Neuronal stem cell (in vitro differentiated cells): Measurements from ENCODE around the gene SPHK2. TPM values are rescaled to one million over a fixed set of nuclear protein-coding genes. Genes with fewer than 3 reads are reported as not detected.

Experiments
- DNase-seq: peaks from one replicate; pipeline ENCODE4 v3.0.0-alpha.2; 2013; ENCODE audit warnings: low spot score
- H2AFZ ChIP-seq: one replicate; pipeline ENCODE4 v1.6.1; 2013; ENCODE audit warnings: mild to moderate bottlenecking, low read length, inconsistent platforms
- H2AK5ac ChIP-seq: 2 replicates; pipeline ENCODE4 v1.6.1; 2013; ENCODE audit warnings: low read depth, mild to moderate bottlenecking, inconsistent platforms, low read length, moderate library complexity, mixed read lengths
- H2BK120ac ChIP-seq: 2 replicates; pipeline ENCODE4 v1.6.1; 2013; ENCODE audit warnings: low read depth, mild to moderate bottlenecking, inconsistent platforms, low read length, moderate library complexity, mixed read lengths
- H2BK12ac ChIP-seq: one replicate; pipeline ENCODE4 v1.6.1; 2013; ENCODE audit warnings: low read length, inconsistent platforms
- H2BK15ac ChIP-seq: 2 replicates; pipeline ENCODE4 v1.6.1; 2013; ENCODE audit warnings: mild to moderate bottlenecking, low read length, inconsistent platforms, mixed read lengths
- H2BK5ac ChIP-seq: one replicate; pipeline ENCODE4 v1.6.1; 2013; ENCODE audit warnings: inconsistent platforms, mild to moderate bottlenecking, low read length, moderate library complexity
- H3K14ac ChIP-seq: one replicate; pipeline ENCODE4 v1.6.1; 2013; ENCODE audit warnings: low read length, inconsistent platforms
- H3K18ac ChIP-seq: 2 replicates; pipeline ENCODE4 v1.6.1; 2013; ENCODE audit warnings: low read length, inconsistent platforms
- H3K23ac ChIP-seq: 2 replicates; pipeline ENCODE4 v1.6.1; 2013; ENCODE audit warnings: low read depth, mild to moderate bottlenecking, mixed read lengths, low read length, inconsistent platforms; ENCODE audit not compliant: poor library complexity
- H3K27ac ChIP-seq: replicated peaks from 3 replicates; pipeline ENCODE4 v1.5.1; 2013; ENCODE audit warnings: low read length, inconsistent platforms
- H3K27me3 ChIP-seq, 3 experiments: 2 replicates each; pipeline ENCODE4 v1.6.1; 2013; ENCODE audit warnings: low read length in 3 of 3, mild to moderate bottlenecking in 2 of 3, inconsistent platforms in 1 of 3, low read depth in 1 of 3, mixed read lengths in 1 of 3, moderate library complexity in 1 of 3; ENCODE audit not compliant: control insufficient read depth in 3 of 3, insufficient read depth in 3 of 3
- H3K36me3 ChIP-seq, 2 donors: replicated peaks in 1 of 2; 2 replicates each; pipeline ENCODE4 v1.6.1; 2013; ENCODE audit warnings: low read length in 2 of 2; ENCODE audit not compliant: control insufficient read depth in 2 of 2, insufficient read depth in 2 of 2
- H3K4ac ChIP-seq: 2 replicates; pipeline ENCODE4 v1.6.1; 2013; ENCODE audit warnings: inconsistent platforms, mild to moderate bottlenecking, low read length, moderate library complexity
- H3K4me1 ChIP-seq, 2 donors: 1 replicate in 1 of 2; 2 replicates in 1 of 2; pipeline ENCODE4 v1.6.1; 2013; ENCODE audit warnings: low read length in 2 of 2, low read depth in 1 of 2; ENCODE audit not compliant: control insufficient read depth in 2 of 2, insufficient read depth in 1 of 2
- H3K4me2 ChIP-seq: one replicate; pipeline ENCODE4 v1.6.1; 2013; ENCODE audit warnings: mild to moderate bottlenecking, low read length, inconsistent platforms; ENCODE audit not compliant: insufficient read depth, poor library complexity, severe bottlenecking
- H3K4me3 ChIP-seq, 2 donors: 2 replicates each; pipeline ENCODE4 v1.5.1; 2013; ENCODE audit warnings: low read length in 2 of 2, mild to moderate bottlenecking in 2 of 2, inconsistent platforms in 1 of 2, moderate library complexity in 1 of 2
- H3K79me1 ChIP-seq: one replicate; pipeline ENCODE4 v1.6.1; 2013; ENCODE audit warnings: low read depth, mild to moderate bottlenecking, inconsistent platforms, low read length, moderate library complexity
- H3K9ac ChIP-seq: one replicate; pipeline ENCODE4 v1.6.1; 2013; ENCODE audit warnings: mild to moderate bottlenecking, low read depth, low read length, inconsistent platforms; ENCODE audit not compliant: poor library complexity
- H3K9me3 ChIP-seq, 2 donors: replicated peaks in 1 of 2; 2 replicates each; pipeline versions ENCODE3 to v1.6.1; 2013; ENCODE audit warnings: low read length in 2 of 2, mild to moderate bottlenecking in 2 of 2, inconsistent platforms in 1 of 2, low read depth in 1 of 2, mixed read lengths in 1 of 2, moderate library complexity in 1 of 2; ENCODE audit not compliant: control insufficient read depth in 2 of 2, insufficient read depth in 1 of 2
- H4K8ac ChIP-seq: one replicate; pipeline ENCODE4 v1.6.1; 2013; ENCODE audit warnings: low read depth, mild to moderate bottlenecking, inconsistent platforms, low read length, moderate library complexity
- H4K91ac ChIP-seq: one replicate; pipeline ENCODE4 v1.6.1; 2013; ENCODE audit warnings: low read length, low read depth, mild to moderate bottlenecking, inconsistent platforms; ENCODE audit not compliant: poor library complexity
- WGBS, 2 donors: extraction: QIAGEN DNeasy Blood & Tissue Kit; methylation state at CpG; one replicate each; pipeline ENCODE4 v1.1.7; 2013; ENCODE audit warnings: missing lambda C conversion rate in 2 of 2, mixed read lengths in 1 of 2; ENCODE audit not compliant: insufficient read length in 2 of 2, insufficient replicate concordance in 1 of 2; ENCODE audit errors: extremely low coverage in 2 of 2; 5-methylcytosine and 5-hydroxymethylcytosine counted together
- polyA plus RNA-seq, 2 experiments: library from polyadenylated mRNA; stranded (reverse); fragments of 200-250 nt; gene quantifications; one replicate each; pipeline ENCODE4 v1.2.3, GENCODE V29; 2013

The SPHK2 gene
- polyA plus RNA-seq (2013, experiment 1 of 2), result 25.6 TPM
- 23.7 TPM for polyA plus RNA-seq (2013, experiment 2 of 2)

- peak within 1 kb of the TSS; percentile 83 for H3K4me2 ChIP-seq
These were observed at the start of gene SPHK2, which contains the start of gene RPL18 for GRCh38 chr19:48618916-48619691. TSS of gene SPHK2 (plus strand) at chr19:48619506. CDS start at chr19:48620515, 1,009 bp downstream. TSS of gene RPL18 (minus strand) at chr19:48619178. CDS start at chr19:48619143, 35 bp downstream.

DNA sequence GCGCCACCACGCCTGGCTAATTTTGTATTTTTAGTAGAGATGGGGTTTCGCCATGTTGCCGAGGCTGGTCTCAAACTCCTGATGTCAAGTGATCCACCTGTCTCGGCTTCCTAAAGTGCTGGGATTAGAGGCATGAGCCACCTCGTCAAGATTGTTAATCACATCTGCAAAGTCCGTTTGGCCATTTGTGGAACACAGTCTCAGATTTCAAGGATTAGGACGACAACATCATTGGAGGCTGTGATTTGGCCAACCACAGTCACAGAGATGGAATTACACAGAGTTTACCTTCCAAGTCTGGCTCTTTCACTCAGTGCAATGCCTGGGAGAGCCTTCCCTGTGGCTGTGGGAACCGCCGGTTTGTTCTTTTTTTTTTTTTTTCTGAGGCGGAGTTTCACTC lies 49.5 kb upstream of the SPHK2 start:
- DNase-seq, result no peak
- WGBS, 2 donors, result no CpG with 5 or more reads among the region's 11 CpGs

More at GRCh38 chr19:48618916-48619691, at the start of gene SPHK2, which contains the start of gene RPL18:
- H3K4ac ChIP-seq, result peak within 1 kb of the TSS; percentile 40
- H2AFZ ChIP-seq, result peak within 1 kb of the TSS; percentile 84
- no peak within 1 kb of the TSS for H2BK120ac ChIP-seq
- H2BK5ac ChIP-seq, result peak within 1 kb of the TSS; percentile 88
- peak within 1 kb of the TSS; percentile 80 to 98 for H3K4me3 ChIP-seq
- peak within 1 kb of the TSS; percentile 76 for H2AK5ac ChIP-seq
- peak within 1 kb of the TSS; percentile 83 for H3K9ac ChIP-seq
- H3K4me1 ChIP-seq, result peaks cover 17 to 22% of the 10 kb centered on the region in 2 donors
- H2BK15ac ChIP-seq, result peak within 1 kb of the TSS; percentile 46
- peak within 1 kb of the TSS; percentile 97 for H3K23ac ChIP-seq
- H3K14ac ChIP-seq, result peak within 1 kb of the TSS; percentile 9
- peak within 1 kb of the TSS; percentile 86 for H3K18ac ChIP-seq
- H4K8ac ChIP-seq, result peak within 1 kb of the TSS; percentile 19
- H4K91ac ChIP-seq, result no peak within 1 kb of the TSS
- H3K27ac ChIP-seq, result peak within 1 kb of the TSS; percentile 73
- peaks cover 12% of the 10 kb centered on the region for H3K79me1 ChIP-seq
- H3K36me3 ChIP-seq, result peaks cover 27 to 37% of the 10 kb centered on the region in 2 donors
- WGBS, 2 donors, result no CpG with 5 or more reads among the region's 69 CpGs
- H2BK12ac ChIP-seq, result no peak within 1 kb of the TSS
- no peaks in the 10 kb centered on the region for H3K9me3 ChIP-seq
- no peaks in the 10 kb centered on the region for H3K27me3 ChIP-seq
- peak; percentile 99 for DNase-seq

DNA sequence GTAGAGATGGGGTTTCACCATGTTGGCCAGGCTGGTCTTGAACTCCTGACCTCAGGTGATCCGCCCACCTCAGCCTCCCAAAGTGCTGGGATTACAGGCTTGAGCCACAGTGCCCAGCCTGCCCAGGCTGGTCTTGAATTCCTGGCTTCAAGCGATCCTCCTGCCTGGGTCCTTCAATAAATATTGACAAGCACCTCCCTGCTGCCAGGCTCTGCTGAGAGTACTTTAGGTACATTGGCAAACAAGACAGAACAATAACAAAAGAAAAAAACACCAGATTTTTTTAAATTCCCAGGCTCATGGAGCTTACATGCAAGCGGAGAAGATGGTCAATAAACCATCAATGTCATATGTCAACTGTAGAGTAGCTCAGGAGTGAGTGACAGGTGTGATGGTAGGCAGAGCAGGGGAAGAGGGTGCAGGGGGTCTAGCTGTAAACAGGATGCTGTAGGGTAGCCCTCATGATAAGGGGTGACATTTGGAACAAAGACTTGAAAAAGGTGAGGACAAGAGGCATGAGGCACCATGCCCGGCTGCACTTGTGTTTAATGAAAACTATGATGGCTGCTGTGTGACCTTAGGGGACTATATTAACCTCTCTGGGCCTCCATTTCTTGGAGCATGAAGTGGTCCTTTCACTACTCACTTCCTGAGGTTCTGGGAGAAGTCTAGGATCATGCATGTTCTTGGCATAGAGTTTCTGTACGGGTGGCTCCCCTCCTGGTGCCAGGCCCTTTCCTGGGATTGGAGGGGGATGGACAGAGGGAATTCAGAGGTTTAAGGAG lies 47.7 kb upstream of the SPHK2 start:
- no CpG with 5 or more reads among the region's 5 CpGs for WGBS, 2 donors
- Histone ChIP-seq H2BK15ac (no peak overlapping the region), H3K4me3 (no peak overlapping the region), H3K4me1 (peaks cover 3 to 14% of the 10 kb centered on the region in 2 donors), H3K36me3 (no peaks in the 10 kb centered on the region), H2AFZ (no peak overlapping the region), H3K27me3 (peaks cover 0 to 34% (median 6%) of the 10 kb centered on the region in 3 experiments), H2BK5ac (no peak overlapping the region), H2AK5ac (no peak overlapping the region), H3K14ac (no peak overlapping the region), H3K9me3 (no peaks in the 10 kb centered on the region), H3K9ac (no peak overlapping the region), H4K8ac (no peak overlapping the region), H3K79me1 (no peaks in the 10 kb centered on the region), H3K23ac (no peak overlapping the region), H2BK12ac (no peak overlapping the region), H4K91ac (no peak overlapping the region), H3K4ac (no peak overlapping the region), H2BK120ac (no peak overlapping the region), H3K27ac (no peak overlapping the region), H3K18ac (no peak overlapping the region), H3K4me2 (no peak overlapping the region)
- DNase-seq, result no peak

More for the DNA sequence above, 49.5 kb upstream of the SPHK2 start:
- Histone ChIP-seq H3K27ac (no peak overlapping the region), H2BK15ac (no peak overlapping the region), H2AK5ac (no peak overlapping the region), H3K18ac (no peak overlapping the region), H3K36me3 (no peaks in the 10 kb centered on the region), H3K9me3 (no peaks in the 10 kb centered on the region), H4K8ac (no peak overlapping the region), H2BK120ac (no peak overlapping the region), H3K4me1 (peaks cover 3 to 14% of the 10 kb centered on the region in 2 donors), H3K4me2 (no peak overlapping the region), H3K27me3 (peaks cover 0 to 40% (median 6%) of the 10 kb centered on the region in 3 experiments), H3K23ac (no peak overlapping the region), H2AFZ (no peak overlapping the region), H3K14ac (no peak overlapping the region), H2BK12ac (no peak overlapping the region), H3K4ac (no peak overlapping the region), H4K91ac (no peak overlapping the region), H3K4me3 (no peak overlapping the region), H3K9ac (no peak overlapping the region), H3K79me1 (no peaks in the 10 kb centered on the region), H2BK5ac (no peak overlapping the region)

DNA sequence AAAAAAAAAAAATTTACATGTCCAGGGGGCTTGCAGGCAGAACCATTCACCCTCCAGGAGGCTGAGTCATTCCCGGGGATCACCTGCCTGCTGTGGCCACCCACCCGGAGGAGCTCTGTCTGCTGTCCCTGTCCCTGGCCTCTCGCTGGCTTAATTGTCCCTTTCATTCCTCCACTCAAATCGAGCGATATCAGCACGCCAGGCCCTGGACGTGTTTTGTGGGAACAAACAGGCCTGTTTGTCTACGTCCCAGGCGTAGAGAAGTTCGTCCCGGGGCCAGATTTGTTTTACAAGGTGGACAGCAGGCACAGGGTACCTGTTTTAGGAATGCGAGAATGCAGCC lies 46.2 kb upstream of the SPHK2 start:
- Histone ChIP-seq H4K91ac (no peak overlapping the region), H3K4me3 (no peak overlapping the region), H2BK5ac (no peak overlapping the region), H2AK5ac (no peak overlapping the region), H3K18ac (peak overlapping the region; percentile 83), H3K9me3 (no peaks in the 10 kb centered on the region), H3K23ac (peak overlapping the region; percentile 27), H3K27ac (no peak overlapping the region), H3K4me1 (peaks cover 3 to 14% of the 10 kb centered on the region in 2 donors), H3K27me3 (peaks cover 0 to 20% (median 6%) of the 10 kb centered on the region in 3 experiments), H3K79me1 (no peaks in the 10 kb centered on the region), H3K9ac (peak overlapping the region; percentile 16), H3K36me3 (no peaks in the 10 kb centered on the region), H3K4ac (no peak overlapping the region), H3K14ac (no peak overlapping the region), H3K4me2 (no peak overlapping the region), H4K8ac (no peak overlapping the region), H2BK120ac (peak overlapping the region; percentile 29), H2BK15ac (peak overlapping the region; percentile 75), H2AFZ (peak overlapping the region; percentile 58), H2BK12ac (no peak overlapping the region)
- peak; percentile 29 for DNase-seq
- WGBS, 2 donors, result no CpG with 5 or more reads among the region's 12 CpGs
